ENCODE measurements around the gene MACROD2. TPM values are rescaled to one million over a fixed set of nuclear protein-coding genes. Genes with fewer than 3 reads are reported as not detected.

MACROD2 gene
- polyA plus RNA-seq, 2 of the 4 experiments (the other 2 are of a cell fraction): 0.96 to 1.3 TPM

GRCh38 chr20:14928083-14928482 is 932.8 kb downstream of the MACROD2 start:
- WGBS (ENCODE audit: missing lambda C conversion rate): 8% methylated on average over 3 of the region's 3 CpGs
- ChIA-PET POLR2A (no interaction called here), CTCF (no interaction called here)
- peak in 1 of 2 experiments; percentile 19 for DNase-seq (ENCODE audit: low read depth in 1 of 2, low spot score in 1 of 2)
- FAIRE-seq: no peak
- H3K9me3 ChIP-seq: 0 out of 3 replicates have a peak, but pooled peaks cover 2% of the 10 kb centered on the region
- peak; percentile 91 for TF ChIP-seq MAFK (IDR thresholded peaks at IDR 0.05; ENCODE audit: partially characterized antibody)
- TF ChIP-seq NFE2L2 (conservative IDR thresholded peaks at IDR 0.05; ENCODE audit: low read length): peak; percentile 69
- TF ChIP-seq, protein P1, sequence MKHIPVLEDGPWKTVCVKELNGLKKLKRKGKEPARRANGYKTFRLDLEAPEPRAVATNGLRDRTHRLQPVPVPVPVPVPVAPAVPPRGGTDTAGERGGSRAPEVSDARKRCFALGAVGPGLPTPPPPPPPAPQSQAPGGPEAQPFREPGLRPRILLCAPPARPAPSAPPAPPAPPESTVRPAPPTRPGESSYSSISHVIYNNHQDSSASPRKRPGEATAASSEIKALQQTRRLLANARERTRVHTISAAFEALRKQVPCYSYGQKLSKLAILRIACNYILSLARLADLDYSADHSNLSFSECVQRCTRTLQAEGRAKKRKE (CRISPR knock-in tag; IDR thresholded peaks at IDR 0.05; ENCODE audit: low read depth): no peak
- TF ChIP-seq FOSL2 (IDR thresholded peaks at IDR 0.05): no peak
- TF ChIP-seq FOSL2 (CRISPR knock-in tag; IDR thresholded peaks at IDR 0.05): peak; percentile 71
- TF ChIP-seq GATA3 (IDR thresholded peaks at IDR 0.05; ENCODE audit: borderline replicate concordance): no peak
- TF ChIP-seq HOXA7 (CRISPR knock-in tag; IDR thresholded peaks at IDR 0.05): no peak
- no peak for TF ChIP-seq PHF8 (IDR thresholded peaks at IDR 0.05; ENCODE audit: borderline replicate concordance, low read depth)
- no peak for TF ChIP-seq HOXB13 (CRISPR knock-in tag; IDR thresholded peaks at IDR 0.05; ENCODE audit: low read depth)
- H3K4me3 ChIP-seq: no peak overlapping the region
- H3K4me1 ChIP-seq: peaks cover 19% of the 10 kb centered on the region
- ATAC-seq: no peak
- no peak overlapping the region for H3K27ac ChIP-seq
- no peak overlapping the region for H3K4me2 ChIP-seq

DNA sequence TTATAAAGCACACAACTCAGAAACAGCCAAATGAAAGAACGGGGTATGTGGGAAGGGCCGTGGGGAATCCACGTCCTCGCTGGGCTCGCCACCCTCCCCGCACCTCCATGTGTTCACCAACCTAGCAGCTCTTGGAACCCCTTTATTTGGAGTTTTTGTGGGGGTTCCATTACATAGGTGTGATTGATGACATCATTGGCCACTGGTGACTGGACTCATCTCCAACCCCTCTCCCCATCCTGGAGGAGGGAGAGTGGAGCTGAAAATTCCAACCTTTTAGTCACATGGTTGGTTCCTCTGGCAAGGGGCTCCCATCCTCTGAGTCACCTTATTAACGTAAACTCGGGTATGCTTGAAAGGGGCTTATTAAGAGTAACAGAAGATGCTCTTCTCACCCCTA is 934.1 kb downstream of the MACROD2 start:
- ChIA-PET POLR2A (no interaction called here), CTCF (no interaction called here)
- H3K4me3 ChIP-seq: no peak overlapping the region
- 0 out of 3 replicates have a peak, but pooled peaks cover 2% of the 10 kb centered on the region for H3K9me3 ChIP-seq
- H3K27ac ChIP-seq: no peak overlapping the region
- WGBS (ENCODE audit: missing lambda C conversion rate): 88% methylated on average over 8 of the region's 8 CpGs
- ATAC-seq (no peak), FAIRE-seq (no peak), DNase-seq (ENCODE audit: low read depth in 1 of 2, low spot score in 1 of 2) (no peak)
- peaks cover 14% of the 10 kb centered on the region for H3K4me1 ChIP-seq
- no peak for TF ChIP-seq RARB (CRISPR knock-in tag; IDR thresholded peaks at IDR 0.05)
- TF ChIP-seq EP300 (IDR thresholded peaks at IDR 0.05): no peak
- TF ChIP-seq HDAC2 (IDR thresholded peaks at IDR 0.05): no peak
- TF ChIP-seq BCL3 (IDR thresholded peaks at IDR 0.05): no peak
- TF ChIP-seq MYC (IDR thresholded peaks at IDR 0.05; ENCODE audit: borderline replicate concordance, low read length): no peak
- no peak for TF ChIP-seq ESRRA (IDR thresholded peaks at IDR 0.05; ENCODE audit: borderline replicate concordance, low read length)
- TF ChIP-seq PBX3 (IDR thresholded peaks at IDR 0.05): no peak
- no peak for TF ChIP-seq KDM1A (IDR thresholded peaks at IDR 0.05; ENCODE audit: low read depth)
- no peak for TF ChIP-seq NR3C1 (IDR thresholded peaks at IDR 0.05)
- TF ChIP-seq HES2 (IDR thresholded peaks at IDR 0.05): no peak
- no peak overlapping the region for H3K4me2 ChIP-seq

DNA sequence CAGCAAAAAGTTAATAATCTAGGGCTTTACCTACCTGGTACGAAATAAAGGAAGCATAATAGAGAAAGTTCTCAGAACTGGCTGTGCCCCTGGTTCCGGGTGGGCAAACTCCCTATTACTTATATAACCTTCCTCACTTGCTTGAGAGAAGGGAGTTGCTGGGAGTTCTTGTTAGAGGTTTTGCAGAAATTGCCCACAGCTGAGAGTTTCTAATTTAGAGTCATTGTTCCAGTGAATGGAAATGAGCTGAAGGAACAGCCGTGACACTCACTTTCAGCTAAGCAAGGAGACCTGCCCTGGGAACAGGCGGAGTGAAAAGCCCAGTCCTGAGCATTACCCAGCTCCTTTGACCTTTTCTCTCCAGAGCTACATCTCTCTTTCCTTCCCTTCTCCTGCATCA is 936.7 kb downstream of the MACROD2 start:
- DNase-seq (ENCODE audit: low read depth in 1 of 2, low spot score in 1 of 2) (no peak), ATAC-seq (no peak), FAIRE-seq (no peak)
- 87% methylated on average over 4 of the region's 4 CpGs for WGBS (ENCODE audit: missing lambda C conversion rate)
- ChIA-PET CTCF (no interaction called here), POLR2A (no interaction called here)
- Histone ChIP-seq H3K4me3 (no peak overlapping the region), H3K4me2 (no peak overlapping the region), H3K27ac (no peak overlapping the region), H3K4me1 (peaks cover 3% of the 10 kb centered on the region; the same call in 1 of the 3 replicates), H3K9me3 (0 out of 3 replicates have a peak, but pooled peaks cover 1% of the 10 kb centered on the region)
- TF ChIP-seq EP300 (IDR thresholded peaks at IDR 0.05) (no peak), MYC (IDR thresholded peaks at IDR 0.05; ENCODE audit: borderline replicate concordance, low read length) (no peak), KDM5A (IDR thresholded peaks at IDR 0.05) (no peak), RAD21 (conservative IDR thresholded peaks at IDR 0.05 in 1 of 2, IDR thresholded peaks at IDR 0.05 in 1 of 2) (no peak), ZNF302 (CRISPR knock-in tag; IDR thresholded peaks at IDR 0.05) (no peak), BCL3 (IDR thresholded peaks at IDR 0.05) (no peak)

All from A549 (cell line).